A549 (cell line): Measurements from ENCODE around the gene GNG12.

ENCODE experiments used
- CTCF ChIP-seq: fragments of >200 bp; sonication (Bioruptor Twin); formaldehyde crosslinking; IDR thresholded peaks from 3 replicates; pipeline ENCODE4 v1.5.1; 2016
- ESRRA ChIP-seq: fragments of 150-350 bp; IDR thresholded peaks from 2 replicates; pipeline ENCODE4 v1.6.1; 2014; ENCODE audit warnings: mild to moderate bottlenecking, low read length, borderline replicate concordance
- GATA3 ChIP-seq: IDR thresholded peaks from 2 replicates; pipeline ENCODE4 v1.6.1; 2012; ENCODE audit warnings: borderline replicate concordance
- JUNB ChIP-seq: fragments of >200 bp; sonication (Bioruptor Twin); formaldehyde crosslinking; IDR thresholded peaks from 2 replicates; pipeline ENCODE4 v1.6.1; 2016
- POLR2A ChIP-seq: IDR thresholded peaks from 2 replicates; pipeline ENCODE4 v1.6.1; 2012; ENCODE audit warnings: mild to moderate bottlenecking, low read length
- RFX5 ChIP-seq: fragments of 450-650 bp; IDR thresholded peaks from 2 replicates; pipeline ENCODE4 v1.7.1; 2014; ENCODE audit warnings: antibody characterized with exemption, mild to moderate bottlenecking, moderate library complexity

GRCh38 chr1:67768480-67768879 lies 64.8 kb downstream of the GNG12 start:
- TF ChIP-seq CTCF (no peak), GATA3 (no peak), POLR2A (no peak), RFX5 (no peak), JUNB (no peak), ESRRA (no peak)
